Measurements from ENCODE around the gene ABCD1. TPM values are rescaled to one million over a fixed set of nuclear protein-coding genes. Genes with fewer than 3 reads are reported as not detected.

Gene ABCD1
- polyA plus RNA-seq, 3 donors: 5.6 to 22.5 (median 5.8) TPM

DNA sequence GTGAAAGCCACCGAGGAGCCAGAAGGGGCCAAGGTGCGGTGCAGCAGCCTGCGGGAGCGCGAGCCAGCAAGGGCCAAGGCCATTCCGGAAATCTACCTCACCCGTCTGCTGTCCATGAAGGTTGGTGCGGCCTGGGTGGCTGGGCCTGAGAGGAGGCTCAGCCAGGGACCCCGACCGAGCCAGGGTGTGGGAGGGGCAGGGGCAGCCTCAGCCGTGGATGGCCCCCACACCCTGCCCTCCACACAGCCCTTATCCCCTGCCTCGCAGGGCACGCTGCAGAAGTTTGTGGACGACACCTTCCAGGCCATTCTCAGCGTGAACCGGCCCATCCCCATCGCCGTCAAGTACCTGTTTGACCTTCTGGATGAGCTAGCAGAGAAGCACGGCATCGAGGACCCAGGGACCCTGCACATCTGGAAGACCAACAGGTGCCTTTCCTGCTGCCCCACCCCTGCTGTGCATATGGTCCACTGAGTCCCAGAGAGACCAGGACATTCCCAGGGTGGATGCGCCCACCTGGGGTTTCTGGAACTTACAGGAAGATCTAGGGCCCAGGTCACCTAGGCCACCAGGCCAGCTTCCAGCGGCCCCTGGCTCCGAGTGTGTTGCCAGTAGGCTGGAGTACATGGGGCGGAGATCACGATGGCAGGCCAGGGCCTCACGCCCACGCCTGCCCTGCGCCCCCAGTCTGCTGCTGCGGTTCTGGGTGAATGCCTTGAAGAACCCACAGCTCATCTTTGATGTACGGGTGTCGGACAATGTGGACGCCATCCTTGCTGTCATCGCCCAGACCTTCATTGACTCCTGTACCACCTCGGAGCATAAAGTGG lies 52.8 kb downstream of the ABCD1 start:
- no peak overlapping the region for H2AFZ ChIP-seq (ENCODE audit: insufficient read depth, low read depth, low read length, poor library complexity, severe bottlenecking)
- peaks cover 15 to 26% (median 15%) of the 10 kb centered on the region in 3 donors for H3K27me3 Mint-ChIP-seq (ENCODE audit: low read depth in 3 of 3)
- no peak for DNase-seq
- no peaks in the 10 kb centered on the region for H3K9me3 ChIP-seq (replicated peaks in 1 of 2; ENCODE audit: control insufficient read depth in 1 of 2, insufficient read depth in 1 of 2, low read length in 2 of 2)
- H3K36me3 ChIP-seq (replicated peaks in 1 of 2; ENCODE audit: control insufficient read depth in 1 of 2, insufficient read depth in 2 of 2, low read length in 2 of 2): no peaks in the 10 kb centered on the region
- WGBS (ENCODE audit: insufficient coverage): 91% methylated on average over 16 of the region's 34 CpGs
- peak overlapping the region in 1 of 7 donors; percentile 11 for H3K27ac Mint-ChIP-seq
- intact Hi-C loops (cut with micrococcal nuclease): no loop called here
- peaks cover 0 to 13% (median 2%) of the 10 kb centered on the region in 7 donors for H3K9me3 Mint-ChIP-seq
- no peaks in the 10 kb centered on the region for H3K36me3 Mint-ChIP-seq
- H3K9ac ChIP-seq (ENCODE audit: insufficient read depth, low read length, poor library complexity, severe bottlenecking): no peak overlapping the region
- H3K4me3 ChIP-seq (replicated peaks in 1 of 3; ENCODE audit: low read depth in 2 of 3, low read length in 3 of 3): no peak overlapping the region
- H4K20me1 ChIP-seq (ENCODE audit: insufficient read depth, low read length): no peaks in the 10 kb centered on the region
- TF ChIP-seq, protein P1, sequence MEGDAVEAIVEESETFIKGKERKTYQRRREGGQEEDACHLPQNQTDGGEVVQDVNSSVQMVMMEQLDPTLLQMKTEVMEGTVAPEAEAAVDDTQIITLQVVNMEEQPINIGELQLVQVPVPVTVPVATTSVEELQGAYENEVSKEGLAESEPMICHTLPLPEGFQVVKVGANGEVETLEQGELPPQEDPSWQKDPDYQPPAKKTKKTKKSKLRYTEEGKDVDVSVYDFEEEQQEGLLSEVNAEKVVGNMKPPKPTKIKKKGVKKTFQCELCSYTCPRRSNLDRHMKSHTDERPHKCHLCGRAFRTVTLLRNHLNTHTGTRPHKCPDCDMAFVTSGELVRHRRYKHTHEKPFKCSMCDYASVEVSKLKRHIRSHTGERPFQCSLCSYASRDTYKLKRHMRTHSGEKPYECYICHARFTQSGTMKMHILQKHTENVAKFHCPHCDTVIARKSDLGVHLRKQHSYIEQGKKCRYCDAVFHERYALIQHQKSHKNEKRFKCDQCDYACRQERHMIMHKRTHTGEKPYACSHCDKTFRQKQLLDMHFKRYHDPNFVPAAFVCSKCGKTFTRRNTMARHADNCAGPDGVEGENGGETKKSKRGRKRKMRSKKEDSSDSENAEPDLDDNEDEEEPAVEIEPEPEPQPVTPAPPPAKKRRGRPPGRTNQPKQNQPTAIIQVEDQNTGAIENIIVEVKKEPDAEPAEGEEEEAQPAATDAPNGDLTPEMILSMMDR (IDR thresholded peaks at IDR 0.05): no peak
- H3K4me3 Mint-ChIP-seq: no peak overlapping the region
- no peak overlapping the region for H3K27ac ChIP-seq (ENCODE audit: low read depth in 1 of 2, low read length in 2 of 2)
- no peaks in the 10 kb centered on the region for H3K4me1 ChIP-seq (ENCODE audit: control insufficient read depth in 1 of 2, insufficient read depth in 2 of 2, low read length in 2 of 2)
- H3K27me3 ChIP-seq (ENCODE audit: control insufficient read depth in 2 of 2, insufficient read depth in 2 of 2, low read length in 2 of 2): peaks cover 0 to 23% of the 10 kb centered on the region in 2 donors
- no peak overlapping the region for H3K4me2 ChIP-seq (replicated peaks; ENCODE audit: extremely low read depth, low read length, poor library complexity, severe bottlenecking)
- no peaks in the 10 kb centered on the region for H3K4me1 Mint-ChIP-seq
- no peaks in the 10 kb centered on the region for H3K79me2 ChIP-seq (ENCODE audit: insufficient read depth, low read length)

DNA sequence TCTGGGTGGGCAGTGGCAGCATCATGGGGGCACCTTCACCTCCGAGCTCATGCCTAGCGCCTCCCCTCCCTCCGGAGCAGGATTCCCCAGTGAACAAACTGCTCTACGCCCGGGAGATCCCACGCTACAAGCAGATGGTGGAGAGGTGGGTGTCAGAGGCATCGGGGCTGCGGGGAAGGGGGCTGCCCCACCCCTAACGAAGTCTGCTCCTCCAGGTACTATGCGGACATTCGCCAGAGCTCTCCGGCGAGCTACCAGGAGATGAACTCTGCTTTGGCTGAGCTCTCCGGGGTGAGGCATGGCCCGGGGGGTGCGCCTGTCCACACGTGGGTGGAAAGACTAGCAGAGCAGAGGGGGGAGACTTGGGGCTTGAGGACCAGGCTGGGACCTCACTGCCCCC lies 53.5 kb downstream of the ABCD1 start:
- Mint-ChIP-seq H3K27me3 (ENCODE audit: low read depth in 3 of 3) (peaks cover 15 to 26% (median 15%) of the 10 kb centered on the region in 3 donors), H3K4me3 (no peak overlapping the region)
- WGBS (ENCODE audit: insufficient coverage): 92% methylated on average over 2 of the region's 17 CpGs

More for the DNA sequence above, 53.5 kb downstream of the ABCD1 start:
- Histone ChIP-seq H3K27me3 (ENCODE audit: control insufficient read depth in 2 of 2, insufficient read depth in 2 of 2, low read length in 2 of 2) (peaks cover 0 to 23% of the 10 kb centered on the region in 2 donors), H4K20me1 (ENCODE audit: insufficient read depth, low read length) (no peaks in the 10 kb centered on the region), H3K4me3 (replicated peaks in 1 of 3; ENCODE audit: low read depth in 2 of 3, low read length in 3 of 3) (no peak overlapping the region), H3K36me3 (replicated peaks in 1 of 2; ENCODE audit: control insufficient read depth in 1 of 2, insufficient read depth in 2 of 2, low read length in 2 of 2) (no peaks in the 10 kb centered on the region), H3K79me2 (ENCODE audit: insufficient read depth, low read length) (no peaks in the 10 kb centered on the region), H3K27ac (ENCODE audit: low read depth in 1 of 2, low read length in 2 of 2) (no peak overlapping the region), H3K4me2 (replicated peaks; ENCODE audit: extremely low read depth, low read length, poor library complexity, severe bottlenecking) (no peak overlapping the region), H3K9me3 (replicated peaks in 1 of 2; ENCODE audit: control insufficient read depth in 1 of 2, insufficient read depth in 1 of 2, low read length in 2 of 2) (no peaks in the 10 kb centered on the region), H3K4me1 (ENCODE audit: control insufficient read depth in 1 of 2, insufficient read depth in 2 of 2, low read length in 2 of 2) (no peaks in the 10 kb centered on the region), H2AFZ (ENCODE audit: insufficient read depth, low read depth, low read length, poor library complexity, severe bottlenecking) (no peak overlapping the region), H3K9ac (ENCODE audit: insufficient read depth, low read length, poor library complexity, severe bottlenecking) (no peak overlapping the region)
- DNase-seq: no peak
- TF ChIP-seq, protein P1 (IDR thresholded peaks at IDR 0.05): no peak
- Mint-ChIP-seq H3K9me3 (peaks cover 0 to 13% (median 2%) of the 10 kb centered on the region in 7 donors), H3K4me1 (no peaks in the 10 kb centered on the region), H3K27ac (no peak overlapping the region), H3K36me3 (no peaks in the 10 kb centered on the region)
- intact Hi-C loops (cut with micrococcal nuclease): no loop called here

All from CD14-positive monocyte (primary cell).